H1 (cell line): ENCODE data around the gene DLGAP3. TPM values are rescaled to one million over a fixed set of nuclear protein-coding genes. Genes with fewer than 3 reads are reported as not detected.

Source experiments
- ATF2 ChIP-seq: IDR thresholded peaks from 2 replicates; pipeline ENCODE4 v1.6.1; 2012; ENCODE audit warnings: low read length, inconsistent platforms
- ATF3 ChIP-seq: IDR thresholded peaks from 2 replicates; pipeline ENCODE4 v1.6.1; 2011; ENCODE audit warnings: low read depth, mild to moderate bottlenecking, low read length; ENCODE audit not compliant: insufficient read depth
- BCL11A ChIP-seq, 2 experiments: IDR thresholded peaks; one replicate each; pipeline ENCODE4 v1.6.1; 2011; ENCODE audit warnings: low read depth in 2 of 2, low read length in 2 of 2, mild to moderate bottlenecking in 2 of 2
- CBX5 ChIP-seq: fragments of 300-800, 300-1000 bp; sonication (generic); IDR thresholded peaks from 2 replicates; pipeline ENCODE4 v1.7.1; 2016; ENCODE audit warnings: antibody characterized with exemption, low read length, low read depth
- CEBPB ChIP-seq: IDR thresholded peaks from 2 replicates; pipeline ENCODE4 v1.6.1; 2012; ENCODE audit warnings: low read depth, low read length
- CTBP2 ChIP-seq: IDR thresholded peaks from 2 replicates; pipeline ENCODE4 v1.7.0; 2011; ENCODE audit warnings: borderline replicate concordance, mild to moderate bottlenecking, moderate library complexity, mixed read lengths, low read length; ENCODE audit not compliant: insufficient read depth, insufficient read length
- CTCF ChIP-seq, 3 experiments: IDR thresholded peaks; 1 replicate in 2 of 3; 2 replicates in 1 of 3; pipeline versions ENCODE4 v1.5.1 to v1.6.1; 2011; ENCODE audit warnings: low read length in 3 of 3, mild to moderate bottlenecking in 3 of 3, inconsistent platforms in 2 of 3, low read depth in 1 of 3, moderate library complexity in 1 of 3; ENCODE audit not compliant: insufficient read depth in 1 of 3; ENCODE audit errors: control extremely low read depth in 1 of 3
- E2F6 ChIP-seq: IDR thresholded peaks from 2 replicates; pipeline ENCODE4 v1.6.1; 2012; ENCODE audit warnings: inconsistent platforms
- EGR1 ChIP-seq: IDR thresholded peaks from 2 replicates; pipeline ENCODE4 v1.6.1; 2011; ENCODE audit warnings: low read depth, low read length, borderline replicate concordance
- GABPA ChIP-seq: IDR thresholded peaks from 2 replicates; pipeline ENCODE4 v1.6.1; 2011; ENCODE audit warnings: mild to moderate bottlenecking, low read length, moderate library complexity, borderline replicate concordance; ENCODE audit not compliant: insufficient read depth
- GTF2F1 ChIP-seq: IDR thresholded peaks from 2 replicates; pipeline ENCODE4 v1.6.1; 2012; ENCODE audit warnings: low read depth, low read length, improper control_type of control experiment, borderline replicate concordance
- MAFK ChIP-seq: IDR thresholded peaks from 2 replicates; pipeline ENCODE4 v1.6.1; 2012; ENCODE audit warnings: low read depth, mild to moderate bottlenecking, improper control_type of control experiment, low read length
- NANOG ChIP-seq: IDR thresholded peaks from 2 replicates; pipeline ENCODE4 v1.6.1; 2011; ENCODE audit warnings: low read length, low read depth, mild to moderate bottlenecking, inconsistent platforms; ENCODE audit not compliant: insufficient read depth, poor library complexity, severe bottlenecking
- NRF1 ChIP-seq: IDR thresholded peaks from 2 replicates; pipeline ENCODE4 v1.6.1; 2011; ENCODE audit warnings: mild to moderate bottlenecking, low read depth, low read length, improper control_type of control experiment
- RXRA ChIP-seq: IDR thresholded peaks from 2 replicates; pipeline ENCODE4 v1.6.1; 2011; ENCODE audit warnings: low read depth, mild to moderate bottlenecking, low read length, moderate library complexity; ENCODE audit not compliant: insufficient read depth
- SIN3A ChIP-seq, 2 experiments: IDR thresholded peaks in 1 of 2; conservative IDR thresholded peaks in 1 of 2; 2 replicates each; pipeline ENCODE4 v1.6.1; 2011 to 2012; ENCODE audit warnings: low read length in 2 of 2, improper control_type of control experiment in 1 of 2, low read depth in 1 of 2, mild to moderate bottlenecking in 1 of 2
- SRF ChIP-seq: IDR thresholded peaks from 2 replicates; pipeline ENCODE4 v1.6.1; 2011; ENCODE audit warnings: mild to moderate bottlenecking, low read depth, low read length, moderate library complexity
- TEAD4 ChIP-seq: IDR thresholded peaks from 2 replicates; pipeline ENCODE4 v1.6.1; 2012; ENCODE audit warnings: low read depth, low read length, inconsistent platforms, mixed read lengths
- polyA plus RNA-seq, 7 experiments: library from polyadenylated mRNA; depleted of rRNA in 3 of 7; stranded (reverse) in 5 of 7; unstranded in 2 of 7; fragments of >200 nt in 5 of 7; fragments of 200-250 nt in 2 of 7; gene quantifications; 1 replicate in 5 of 7; 2 replicates in 1 of 7; 4 replicates in 1 of 7; pipeline versions ENCODE4 v1.2.1 to v1.2.3, GENCODE V29; 2011 to 2013; ENCODE audit warnings: missing spikeins in 2 of 7, mixed read lengths in 2 of 7
- total RNA-seq: library from RNA; stranded (reverse); fragmentation: NEBNext Ultra II Directional; extraction: Animal tissue kit (Norgen Biotek cat#: 25700); gene quantifications from 2 replicates; pipeline ENCODE4 v1.2.1, GENCODE V29; 2021

The DLGAP3 gene
- total and polyA plus RNA-seq, 2 of the 8 experiments (the other 6 are each of a cell fraction or from before 2014, with no cell fraction given): 3.8 to 13.2 TPM

- 0 out of 2 replicates have a peak, but pooled peaks have one; percentile 2 for TF ChIP-seq EGR1
- TF ChIP-seq NRF1: no peak
- no peak for TF ChIP-seq CEBPB
- TF ChIP-seq SRF: peak; percentile 87
- no peak for TF ChIP-seq MAFK
- no peak for TF ChIP-seq RXRA
- no peak for TF ChIP-seq GTF2F1
- TF ChIP-seq BCL11A (IDR thresholded peaks at IDR 0.05; ENCODE audit: low read depth in 2 of 2, low read length in 2 of 2): no peak
- peak; percentile 72 for TF ChIP-seq ATF3
- TF ChIP-seq CTCF (IDR thresholded peaks at IDR 0.05; ENCODE audit: control extremely low read depth in 1 of 3, insufficient read depth in 1 of 3, low read depth in 1 of 3, low read length in 3 of 3): peak; percentile 95 to 100 (median 97)
- peak; percentile 56; the same call in 1 of the 2 replicates for TF ChIP-seq TEAD4
- 0 out of 2 replicates have a peak, but pooled peaks have one; percentile 72 for TF ChIP-seq ATF2
- TF ChIP-seq NANOG: no peak
- no peak for TF ChIP-seq E2F6
- no peak for TF ChIP-seq CBX5
- peak; percentile 17 to 82; a peak in 2 of 4 replicates for TF ChIP-seq SIN3A (conservative IDR thresholded peaks at IDR 0.05 in 1 of 2, IDR thresholded peaks at IDR 0.05 in 1 of 2; ENCODE audit: low read depth in 1 of 2, low read length in 2 of 2)
- TF ChIP-seq GABPA: no peak
- no peak for TF ChIP-seq CTBP2
These were observed 76.7 kb downstream of the DLGAP3 start (continued) for GRCh38 chr1:34852677-34853217.
